Naive B cell (primary cell): ENCODE data around the gene BUD23. TPM values are rescaled to one million over a fixed set of nuclear protein-coding genes. Genes with fewer than 3 reads are reported as not detected.

Experiments
- ATAC-seq, 2 donors: fragments of 150-1000 bp; cut with Tn5 transposase; 2 replicates each; pipeline ENCODE4 v1.10.0; 2021; ENCODE audit warnings: low read depth in 2 of 2, mild to moderate bottlenecking in 2 of 2, moderate library complexity in 2 of 2
- DNase-seq: peaks from one replicate; pipeline ENCODE4 v3.0.0; 2022
- H3K27ac Mint-ChIP-seq, 6 donors: one replicate each; pipeline ENCODE4 v1.8.0; 2020 to 2022; ENCODE audit warnings: mild to moderate bottlenecking in 6 of 6, mixed read lengths in 6 of 6, moderate library complexity in 5 of 6, inconsistent platforms in 2 of 6
- H3K27me3 Mint-ChIP-seq, 3 donors: one replicate each; pipeline ENCODE4 v1.8.0; 2021 to 2022; ENCODE audit warnings: mixed read lengths in 3 of 3, mild to moderate bottlenecking in 1 of 3
- H3K36me3 Mint-ChIP-seq, 2 donors: one replicate each; pipeline ENCODE4 v1.8.0; 2020 to 2022; ENCODE audit warnings: mixed read lengths in 2 of 2, inconsistent platforms in 1 of 2, mild to moderate bottlenecking in 1 of 2
- H3K4me1 Mint-ChIP-seq, 3 donors: one replicate each; pipeline ENCODE4 v1.8.0; 2020 to 2022; ENCODE audit warnings: mixed read lengths in 3 of 3, inconsistent platforms in 1 of 3, mild to moderate bottlenecking in 1 of 3, moderate library complexity in 1 of 3
- H3K4me3 Mint-ChIP-seq, 8 donors: one replicate each; pipeline ENCODE4 v1.8.0; 2020 to 2022; ENCODE audit warnings: mild to moderate bottlenecking in 8 of 8, mixed read lengths in 8 of 8, moderate library complexity in 8 of 8, inconsistent platforms in 2 of 8
- H3K9me3 Mint-ChIP-seq, 7 donors: one replicate each; pipeline ENCODE4 v1.8.0; 2020 to 2022; ENCODE audit warnings: mixed read lengths in 7 of 7, mild to moderate bottlenecking in 5 of 7, inconsistent platforms in 2 of 7, moderate library complexity in 1 of 7
- polyA plus RNA-seq, 6 donors: library from polyadenylated mRNA; unstranded; fragments of 300-500 nt; fragmentation: Illumina TruSeq; gene quantifications; one replicate each; pipeline ENCODE4 v1.2.3, GENCODE V29; 2021; ENCODE audit warnings: low read depth in 6 of 6

The BUD23 gene, protein sequence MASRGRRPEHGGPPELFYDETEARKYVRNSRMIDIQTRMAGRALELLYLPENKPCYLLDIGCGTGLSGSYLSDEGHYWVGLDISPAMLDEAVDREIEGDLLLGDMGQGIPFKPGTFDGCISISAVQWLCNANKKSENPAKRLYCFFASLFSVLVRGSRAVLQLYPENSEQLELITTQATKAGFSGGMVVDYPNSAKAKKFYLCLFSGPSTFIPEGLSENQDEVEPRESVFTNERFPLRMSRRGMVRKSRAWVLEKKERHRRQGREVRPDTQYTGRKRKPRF
- 100 to 1,000 TPM; 129 to 249 (median 148) TPM for polyA plus RNA-seq

DNA sequence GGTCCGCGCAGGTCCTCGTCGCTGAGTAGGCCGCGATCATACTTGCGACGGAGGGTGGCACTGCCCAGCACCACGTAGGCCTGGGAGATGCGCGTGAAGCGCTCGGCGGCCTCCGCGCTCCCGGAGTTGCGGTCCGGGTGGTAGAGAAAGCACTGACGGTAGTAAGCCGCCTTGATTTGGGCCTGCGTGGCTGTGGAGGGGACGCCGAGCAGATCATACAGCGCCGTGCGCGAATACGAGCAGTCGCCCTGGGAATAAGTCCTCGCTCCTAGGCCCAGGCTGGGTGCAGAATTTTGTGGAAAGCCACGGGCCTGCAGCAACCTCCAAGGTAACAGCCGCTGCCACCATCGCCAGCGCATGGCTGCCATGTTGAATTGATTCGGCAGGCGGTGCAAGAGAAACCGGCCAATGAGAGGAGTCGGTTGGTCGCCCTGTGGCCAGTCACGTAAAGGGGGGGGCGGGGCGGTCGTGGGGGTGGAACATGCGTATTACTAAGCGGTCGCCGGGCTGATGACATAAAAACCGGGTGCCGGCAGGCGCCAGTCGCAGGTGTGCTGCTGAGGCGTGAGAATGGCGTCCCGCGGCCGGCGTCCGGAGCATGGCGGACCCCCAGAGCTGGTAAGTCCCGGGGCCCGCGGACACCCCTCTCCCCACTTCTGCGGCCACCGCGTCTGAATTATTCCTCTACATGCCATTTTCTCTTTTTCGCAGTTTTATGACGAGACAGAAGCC, at the start of gene BUD23, which contains the start of gene DNAJC30:
Gene BUD23, plus strand, starts transcription at position 542 of the 732 bp plus-strand sequence. Its CDS starts 29 bp downstream, at position 571.
Gene DNAJC30, minus strand, starts transcription at position 398 of the 732 bp plus-strand sequence. Its CDS starts 30 bp downstream, at position 368.
- H3K36me3 Mint-ChIP-seq, result peaks cover under 1 to 1% of the 10 kb centered on the region in 2 donors
- ATAC-seq, result peak; percentile 91 to 93
- H3K27me3 Mint-ChIP-seq, result no peaks in the 10 kb centered on the region
- peak within 1 kb of the TSS; percentile 97 to 100 (median 98) for H3K27ac Mint-ChIP-seq
- no peaks in the 10 kb centered on the region for H3K9me3 Mint-ChIP-seq
- peak within 1 kb of the TSS; percentile 95 to 99 (median 98) for H3K4me3 Mint-ChIP-seq
- peaks cover 20 to 51% (median 34%) of the 10 kb centered on the region in 3 donors for H3K4me1 Mint-ChIP-seq
- peak; percentile 88 for DNase-seq

DNA sequence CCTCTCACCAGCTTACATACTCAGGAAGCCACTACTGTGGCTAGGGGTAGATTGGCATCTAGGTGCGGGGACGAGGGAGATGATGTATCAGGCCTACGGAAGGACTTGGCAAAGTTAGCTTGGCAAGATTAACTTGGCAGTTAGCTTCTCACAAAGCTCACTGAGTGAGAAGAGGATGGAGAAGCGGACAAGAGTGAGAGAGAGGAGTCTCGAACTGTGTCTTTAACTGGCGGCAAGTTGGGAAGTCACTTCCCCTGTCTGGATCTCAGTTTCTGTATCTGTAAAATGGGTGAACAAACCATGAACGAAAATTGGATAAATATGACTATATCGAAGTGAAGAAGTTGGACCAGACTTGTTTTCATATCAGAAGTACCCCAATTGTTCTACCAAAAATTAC, 49.6 kb upstream of the BUD23 start:
- Mint-ChIP-seq H3K9me3 (peaks cover 0 to 2% (median 0%) of the 10 kb centered on the region in 7 donors), H3K27me3 (peaks cover 41 to 70% (median 50%) of the 10 kb centered on the region in 3 donors), H3K36me3 (no peaks in the 10 kb centered on the region), H3K4me1 (peaks cover 0 to 3% (median 0%) of the 10 kb centered on the region in 3 donors), H3K4me3 (no peak overlapping the region), H3K27ac (no peak overlapping the region)
- DNase-seq, result no peak
- ATAC-seq, result no peak

DNA sequence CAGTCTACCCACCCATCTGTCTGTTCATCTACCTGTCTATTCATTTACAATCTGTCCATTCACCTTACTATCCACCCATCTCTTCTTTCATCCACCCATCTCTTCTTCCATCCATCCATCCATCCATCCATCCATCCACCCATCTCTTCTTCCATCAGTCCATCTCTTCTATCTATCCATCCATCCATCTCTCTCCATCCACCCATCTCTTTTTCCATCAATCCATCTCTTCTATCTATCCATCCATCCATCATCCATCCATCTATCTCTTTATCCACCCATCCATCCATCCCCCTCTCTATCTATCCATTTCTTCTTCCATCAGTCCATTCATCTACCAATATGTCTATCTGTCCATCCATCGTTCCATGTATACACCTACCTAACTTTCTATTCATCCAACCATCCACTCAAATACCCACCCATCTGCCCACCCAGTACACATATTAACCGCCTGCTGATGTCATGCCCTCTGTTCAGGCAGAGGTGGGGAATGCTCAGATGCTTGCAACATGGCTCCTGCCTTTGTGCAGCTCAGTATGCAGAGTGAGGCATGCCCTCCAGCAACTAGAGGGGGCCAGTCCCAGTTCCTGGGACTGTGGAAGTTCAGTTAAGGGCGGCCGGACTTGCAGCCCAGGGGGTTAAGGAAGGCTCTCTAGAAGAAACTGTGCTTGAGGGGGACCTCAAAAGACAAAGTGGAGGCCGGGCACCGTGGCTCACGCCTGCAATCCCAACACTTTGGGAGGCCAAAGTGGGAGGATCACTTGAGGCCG, 47.8 kb upstream of the BUD23 start:
- DNase-seq, result no peak
- no peak overlapping the region for H3K27ac Mint-ChIP-seq
- H3K27me3 Mint-ChIP-seq, result peaks cover 32 to 63% (median 44%) of the 10 kb centered on the region in 3 donors
- peaks cover 0 to 3% (median 0%) of the 10 kb centered on the region in 3 donors for H3K4me1 Mint-ChIP-seq
- H3K36me3 Mint-ChIP-seq, result no peaks in the 10 kb centered on the region
- H3K9me3 Mint-ChIP-seq, result peaks cover 0 to 9% (median 0%) of the 10 kb centered on the region in 7 donors
- ATAC-seq, result no peak
- H3K4me3 Mint-ChIP-seq, result no peak overlapping the region

DNA sequence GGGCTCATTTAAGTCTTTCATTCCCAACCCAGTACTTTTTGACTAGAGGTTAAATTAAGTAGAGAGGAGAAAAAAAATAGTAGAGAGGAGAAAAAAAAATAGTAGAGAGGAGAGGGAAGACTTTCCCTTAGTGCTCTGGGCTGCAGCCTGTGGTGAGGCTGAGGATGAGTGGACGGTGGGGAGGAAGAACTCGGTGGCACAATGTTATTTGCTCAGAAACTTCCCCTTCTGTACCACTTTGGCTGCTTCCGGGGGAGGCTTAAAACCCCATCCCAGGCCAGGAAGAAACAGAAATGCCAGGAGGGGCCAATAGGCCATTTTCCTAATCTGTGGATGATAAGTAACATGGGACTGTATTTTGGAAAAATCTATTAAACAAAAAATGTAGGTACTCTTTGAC, 44.5 kb upstream of the BUD23 start:
- Mint-ChIP-seq H3K4me3 (no peak overlapping the region), H3K27me3 (peaks cover 19 to 43% (median 30%) of the 10 kb centered on the region in 3 donors), H3K9me3 (peaks cover 3 to 20% (median 11%) of the 10 kb centered on the region in 7 donors), H3K36me3 (peaks cover 0 to 7% of the 10 kb centered on the region in 2 donors), H3K4me1 (peaks cover 0 to 3% (median 0%) of the 10 kb centered on the region in 3 donors), H3K27ac (no peak overlapping the region)
- no peak for DNase-seq
- ATAC-seq, result no peak

DNA sequence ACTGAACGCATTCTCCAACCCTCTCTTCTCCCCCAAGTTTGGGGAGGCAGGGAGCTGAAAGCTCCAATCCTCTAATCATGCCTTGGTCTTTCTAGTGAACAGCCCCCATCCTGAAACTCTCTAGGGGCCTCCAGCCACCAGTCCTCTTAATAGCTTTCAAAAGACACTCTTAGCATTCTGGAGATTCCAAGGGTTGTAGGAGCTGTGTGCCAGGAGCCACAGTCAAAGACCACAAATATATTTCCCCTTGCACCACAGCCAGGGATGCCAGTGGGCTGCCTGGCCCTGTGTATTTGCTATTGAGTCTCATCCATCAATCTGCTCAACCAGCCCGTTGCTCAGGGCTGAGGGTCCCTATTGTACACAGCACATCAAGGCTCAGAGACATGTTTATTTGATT, 40.6 kb upstream of the BUD23 start:
- peaks cover 0 to 3% (median 0%) of the 10 kb centered on the region in 3 donors for H3K4me1 Mint-ChIP-seq
- H3K9me3 Mint-ChIP-seq, result peaks cover 3 to 20% (median 9%) of the 10 kb centered on the region in 7 donors
- peaks cover 0 to 7% of the 10 kb centered on the region in 2 donors for H3K36me3 Mint-ChIP-seq
- ATAC-seq, result no peak
- H3K27ac Mint-ChIP-seq, result no peak overlapping the region
- no peak for DNase-seq
- H3K27me3 Mint-ChIP-seq, result peaks cover 26 to 52% (median 42%) of the 10 kb centered on the region in 3 donors
- H3K4me3 Mint-ChIP-seq, result no peak overlapping the region

DNA sequence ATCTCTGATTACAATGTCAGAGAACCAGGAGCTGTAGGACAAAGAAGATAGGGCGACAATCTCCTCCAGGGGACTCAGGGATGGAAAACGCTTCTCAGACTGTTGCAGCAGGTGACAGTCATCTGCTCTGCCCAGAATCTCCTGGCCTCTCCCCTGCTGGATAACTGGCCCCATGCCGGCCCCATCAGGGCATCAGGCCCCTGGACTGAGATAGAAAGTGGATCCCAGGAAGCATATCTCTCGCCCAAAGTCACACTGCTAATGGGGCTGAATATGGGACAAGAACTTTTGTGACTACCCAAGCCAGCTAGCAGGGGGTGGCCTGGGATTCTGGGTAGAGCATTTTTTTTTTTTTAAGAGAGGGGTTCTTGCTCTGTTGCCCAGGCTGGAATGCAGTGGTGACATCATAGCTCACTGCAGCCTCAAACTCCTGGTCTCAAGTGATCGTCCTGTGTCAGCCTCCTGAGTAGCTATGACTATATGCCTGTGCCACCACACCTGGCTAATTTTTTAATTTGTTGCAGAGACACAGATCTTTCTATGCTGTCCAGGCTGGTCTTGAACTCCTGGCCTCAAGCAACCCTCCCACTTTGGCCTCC, 38.6 kb upstream of the BUD23 start:
- no peak for DNase-seq
- H3K4me3 Mint-ChIP-seq, result no peak overlapping the region
- H3K36me3 Mint-ChIP-seq, result peaks cover 0 to 26% of the 10 kb centered on the region in 2 donors
- peaks cover 3 to 15% (median 9%) of the 10 kb centered on the region in 7 donors for H3K9me3 Mint-ChIP-seq
- peaks cover 36 to 68% (median 57%) of the 10 kb centered on the region in 3 donors for H3K27me3 Mint-ChIP-seq
- no peak for ATAC-seq
- peak overlapping the region in 1 of 6 donors; percentile 20 for H3K27ac Mint-ChIP-seq
- peaks cover 16 to 19% (median 17%) of the 10 kb centered on the region in 3 donors for H3K4me1 Mint-ChIP-seq

DNA sequence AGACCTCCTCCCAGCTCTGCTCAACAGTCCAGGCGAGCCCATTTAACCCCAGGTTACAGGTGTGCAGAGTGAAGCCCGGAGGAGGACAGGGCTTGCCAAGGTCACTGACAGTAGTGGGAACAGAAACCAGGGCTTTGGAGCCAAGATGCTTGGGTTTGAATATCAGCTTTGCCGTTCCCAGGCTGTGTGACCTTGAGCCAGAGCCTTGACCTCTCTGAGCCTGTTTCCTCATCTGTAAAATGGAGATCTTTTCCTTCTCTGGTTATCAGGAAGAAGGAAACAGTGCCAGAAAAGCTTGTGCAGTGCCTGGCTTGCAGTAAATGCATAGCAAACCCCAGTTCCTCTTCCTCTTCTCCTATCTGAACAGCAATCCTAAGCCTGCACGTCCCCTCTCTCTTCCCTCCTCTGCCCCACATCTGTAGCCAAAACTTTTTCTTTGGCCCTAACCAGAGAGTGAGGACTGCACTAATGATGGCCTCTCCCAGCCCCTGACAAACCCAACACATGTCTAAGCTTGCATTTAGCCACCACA, 37.7 kb upstream of the BUD23 start:
- ATAC-seq, result no peak
- Mint-ChIP-seq H3K4me3 (peak overlapping the region in 1 of 8 donors; percentile 63), H3K4me1 (peaks cover 16 to 19% (median 17%) of the 10 kb centered on the region in 3 donors), H3K9me3 (peaks cover 3 to 13% (median 8%) of the 10 kb centered on the region in 7 donors), H3K27me3 (peaks cover 43 to 72% (median 64%) of the 10 kb centered on the region in 3 donors), H3K27ac (no peak overlapping the region), H3K36me3 (peaks cover 0 to 26% of the 10 kb centered on the region in 2 donors)
- DNase-seq, result no peak

DNA sequence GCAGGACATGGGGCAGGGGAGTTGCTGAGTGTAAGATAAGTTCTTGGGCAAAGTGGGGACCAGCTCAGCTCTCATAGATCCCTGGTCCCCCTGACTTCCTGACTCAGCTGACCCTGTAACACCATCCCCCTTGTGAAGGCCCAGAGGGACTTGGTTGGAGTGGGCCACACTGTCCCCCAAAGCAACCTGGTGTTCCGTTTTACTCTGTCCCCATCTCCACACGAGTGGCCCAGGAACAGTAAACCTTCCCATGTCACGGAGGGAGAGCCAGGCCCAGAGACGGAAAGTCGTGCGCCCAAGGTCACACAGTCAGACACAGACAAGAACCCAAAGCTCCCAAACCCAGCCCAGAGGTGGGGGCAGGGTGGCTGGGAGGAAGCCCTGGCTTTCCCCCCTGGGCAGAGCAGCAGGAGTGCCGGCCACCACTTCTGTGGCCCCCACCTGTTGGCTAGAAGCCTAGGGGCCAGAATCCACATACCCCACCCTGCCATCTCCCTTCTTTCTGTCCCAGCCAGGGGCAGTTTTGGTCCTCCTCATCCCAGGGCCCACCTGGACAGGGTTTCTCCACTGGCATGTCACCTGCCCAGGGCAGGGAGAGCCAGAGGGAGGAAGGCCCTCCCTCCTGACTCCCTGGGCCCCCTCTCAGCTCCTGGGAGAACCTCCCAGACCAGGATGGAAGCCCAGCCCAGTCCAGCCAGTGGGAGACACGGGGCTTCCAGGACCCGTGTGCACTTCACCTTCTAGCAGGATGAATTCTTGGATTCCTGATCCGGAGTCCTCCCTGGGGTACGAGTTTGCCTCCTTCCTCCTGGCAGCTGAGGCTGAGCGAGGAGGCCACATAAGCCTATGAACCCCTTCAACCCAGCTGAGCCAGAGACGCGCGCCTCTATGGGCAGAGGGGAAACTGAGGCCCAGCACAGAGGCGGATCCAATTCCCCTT, 36.3 kb upstream of the BUD23 start:
- Mint-ChIP-seq H3K27ac (no peak overlapping the region), H3K27me3 (peaks cover 53 to 78% (median 69%) of the 10 kb centered on the region in 3 donors), H3K4me1 (peaks cover 16 to 19% (median 17%) of the 10 kb centered on the region in 3 donors), H3K9me3 (peaks cover 0 to 4% (median under 1%) of the 10 kb centered on the region in 7 donors), H3K4me3 (peak overlapping the region in 6 of 8 donors; percentile 22 to 76 (median 39)), H3K36me3 (peaks cover 0 to 21% of the 10 kb centered on the region in 2 donors)
- ATAC-seq (no peak), DNase-seq (no peak)

DNA sequence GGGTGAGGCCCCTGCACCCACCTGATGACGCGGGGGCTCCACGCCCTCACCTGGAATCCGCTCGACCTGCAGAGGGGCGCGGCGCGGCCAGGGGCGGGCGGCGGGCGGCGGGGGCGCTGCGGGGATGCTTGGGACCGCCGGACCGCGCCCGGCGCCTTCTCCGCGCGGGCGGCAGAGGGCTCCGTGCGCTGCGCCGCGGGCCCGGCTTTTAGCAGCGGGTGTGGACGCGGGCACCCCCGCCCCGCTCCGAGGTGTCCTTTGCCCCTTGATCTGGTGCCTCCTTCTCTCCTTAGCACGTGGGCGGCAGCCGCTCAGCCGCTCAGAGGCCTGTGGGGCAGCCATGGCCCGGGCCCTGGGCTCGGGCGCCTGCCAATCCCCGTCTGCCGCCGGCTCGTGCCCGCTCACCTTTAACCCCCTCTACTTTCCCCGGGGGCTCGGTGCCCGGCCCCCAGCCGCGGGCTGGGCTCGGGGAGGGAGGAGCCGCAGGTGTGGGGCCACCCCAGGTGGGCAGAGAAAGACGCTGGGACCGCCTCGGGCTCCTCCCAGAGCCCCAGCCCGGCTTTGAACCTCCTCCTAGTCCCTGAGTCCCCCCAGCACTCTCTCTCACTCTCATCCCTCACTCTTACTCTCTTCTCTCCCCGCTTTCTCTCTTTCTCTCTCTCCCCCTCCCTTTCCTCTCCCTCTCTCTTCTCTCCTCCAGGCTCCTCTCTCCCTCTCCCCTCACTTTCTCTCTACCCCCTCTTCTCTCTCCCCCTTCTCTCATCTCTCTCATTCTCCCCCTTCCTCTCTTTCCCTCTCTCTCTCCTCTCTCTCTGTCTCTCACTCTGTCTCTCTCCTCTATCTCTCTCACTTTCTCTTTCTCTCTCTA, 35.4 kb upstream of the BUD23 start:
- no peaks in the 10 kb centered on the region for H3K9me3 Mint-ChIP-seq
- peaks cover 16 to 19% (median 17%) of the 10 kb centered on the region in 3 donors for H3K4me1 Mint-ChIP-seq
- peaks cover 60 to 86% (median 73%) of the 10 kb centered on the region in 3 donors for H3K27me3 Mint-ChIP-seq
- H3K4me3 Mint-ChIP-seq, result peak overlapping the region; percentile 72 to 84 (median 78)
- ATAC-seq (peak; percentile 72 to 79), DNase-seq (peak; percentile 15)
- H3K27ac Mint-ChIP-seq, result peak overlapping the region in 2 of 6 donors; percentile 3 to 69
- peaks cover 0 to 19% of the 10 kb centered on the region in 2 donors for H3K36me3 Mint-ChIP-seq

DNA sequence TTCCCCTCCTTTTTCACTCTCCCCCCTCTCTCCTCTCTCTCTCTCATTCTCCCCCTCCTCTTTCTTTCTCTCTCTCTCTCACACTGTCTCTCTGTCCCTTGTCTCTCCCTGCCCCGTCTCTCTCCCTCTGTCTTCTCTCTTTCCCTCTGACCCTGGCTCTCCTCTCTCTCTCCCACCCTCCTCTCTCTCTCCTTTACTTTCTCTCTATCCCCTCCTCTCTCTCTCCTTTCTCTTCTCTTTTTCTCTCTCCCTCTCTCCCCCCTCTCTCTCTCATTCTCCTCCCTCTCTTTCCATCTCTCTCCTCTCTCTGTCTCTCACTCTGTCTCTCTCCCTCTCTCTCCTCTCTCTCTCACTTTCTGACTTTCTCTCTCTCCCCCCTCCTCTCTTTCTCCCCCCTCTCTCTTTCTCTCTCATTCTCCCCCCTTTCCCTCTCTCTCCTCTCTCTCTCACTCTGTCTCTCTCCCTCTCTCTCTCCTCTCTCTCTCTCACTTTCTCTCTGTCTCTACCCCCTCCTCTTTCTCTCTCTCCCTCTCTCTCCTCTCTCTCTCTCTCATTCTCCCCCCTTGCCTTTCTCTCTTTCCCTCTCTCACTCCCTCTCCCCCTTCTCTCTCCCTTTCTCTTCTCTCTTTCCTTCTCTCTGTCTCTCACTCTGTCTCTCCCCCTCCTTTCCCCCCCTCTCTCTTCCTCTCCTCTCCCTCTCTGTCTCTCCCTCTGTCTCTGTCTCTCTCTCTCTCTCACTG, 34.6 kb upstream of the BUD23 start:
- H3K9me3 Mint-ChIP-seq, result no peaks in the 10 kb centered on the region
- H3K27ac Mint-ChIP-seq, result peak overlapping the region in 3 of 6 donors; percentile 3 to 69 (median 49)
- peaks cover 60 to 88% (median 76%) of the 10 kb centered on the region in 3 donors for H3K27me3 Mint-ChIP-seq
- peak overlapping the region; percentile 72 to 84 (median 78) for H3K4me3 Mint-ChIP-seq
- ATAC-seq (no peak), DNase-seq (no peak)
- peaks cover 0 to 19% of the 10 kb centered on the region in 2 donors for H3K36me3 Mint-ChIP-seq
- H3K4me1 Mint-ChIP-seq, result peaks cover 16 to 19% (median 17%) of the 10 kb centered on the region in 3 donors
